ENCODE results near the gene UBN1. TPM values are rescaled to one million over a fixed set of nuclear protein-coding genes. Genes with fewer than 3 reads are reported as not detected.

The UBN1 gene
- total and polyA plus RNA-seq, 3 donors from 2014 or later, result 88.1 to 115 (median 98.2) TPM

DNA sequence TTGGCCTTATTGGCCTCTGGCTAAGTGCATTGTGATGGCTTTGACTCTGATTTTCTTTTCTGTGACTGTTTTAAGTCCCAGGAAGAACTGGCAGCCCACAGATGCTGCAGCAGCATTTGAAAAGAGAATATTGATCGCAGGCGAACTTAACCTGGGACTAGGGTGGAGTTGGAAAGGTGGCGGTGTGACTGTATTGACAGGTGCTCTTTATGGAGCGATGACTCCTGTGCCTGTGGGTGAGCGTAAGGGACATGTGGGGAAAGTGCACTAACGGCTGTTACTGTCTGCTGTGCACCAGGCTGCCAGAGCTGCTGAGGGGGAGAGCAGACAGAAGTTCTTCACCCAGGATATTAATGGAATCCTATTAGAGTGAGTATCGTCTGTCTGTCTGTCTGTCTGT, 21.3 kb downstream of the UBN1 start:
- no peaks in the 10 kb centered on the region for H3K27me3 ChIP-seq
- H3K27ac ChIP-seq, result no peak overlapping the region
- H3K36me3 ChIP-seq (ENCODE audit: low read depth, missing control alignments), result no peaks in the 10 kb centered on the region
- H3K4me1 ChIP-seq, result no peaks in the 10 kb centered on the region
- no peaks in the 10 kb centered on the region for H3K9me3 ChIP-seq
- intact Hi-C loops (cut with DNase I; ENCODE audit: low total_unique reads), result no loop called here
- no peak for DNase-seq
- TF ChIP-seq, protein P1, sequence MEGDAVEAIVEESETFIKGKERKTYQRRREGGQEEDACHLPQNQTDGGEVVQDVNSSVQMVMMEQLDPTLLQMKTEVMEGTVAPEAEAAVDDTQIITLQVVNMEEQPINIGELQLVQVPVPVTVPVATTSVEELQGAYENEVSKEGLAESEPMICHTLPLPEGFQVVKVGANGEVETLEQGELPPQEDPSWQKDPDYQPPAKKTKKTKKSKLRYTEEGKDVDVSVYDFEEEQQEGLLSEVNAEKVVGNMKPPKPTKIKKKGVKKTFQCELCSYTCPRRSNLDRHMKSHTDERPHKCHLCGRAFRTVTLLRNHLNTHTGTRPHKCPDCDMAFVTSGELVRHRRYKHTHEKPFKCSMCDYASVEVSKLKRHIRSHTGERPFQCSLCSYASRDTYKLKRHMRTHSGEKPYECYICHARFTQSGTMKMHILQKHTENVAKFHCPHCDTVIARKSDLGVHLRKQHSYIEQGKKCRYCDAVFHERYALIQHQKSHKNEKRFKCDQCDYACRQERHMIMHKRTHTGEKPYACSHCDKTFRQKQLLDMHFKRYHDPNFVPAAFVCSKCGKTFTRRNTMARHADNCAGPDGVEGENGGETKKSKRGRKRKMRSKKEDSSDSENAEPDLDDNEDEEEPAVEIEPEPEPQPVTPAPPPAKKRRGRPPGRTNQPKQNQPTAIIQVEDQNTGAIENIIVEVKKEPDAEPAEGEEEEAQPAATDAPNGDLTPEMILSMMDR (IDR thresholded peaks at IDR 0.05), result no peak
- TF ChIP-seq POLR2A (IDR thresholded peaks at IDR 0.05), result no peak
- H3K4me3 ChIP-seq, result no peak overlapping the region
- WGBS, 2 donors, result 86 to 95% methylated on average over 7 of the region's 7 CpGs

- H3K9me3 ChIP-seq, result no peaks in the 10 kb centered on the region
- H3K27ac ChIP-seq, result no peak overlapping the region
- H3K4me1 ChIP-seq, result no peaks in the 10 kb centered on the region
- no peak overlapping the region for H3K4me3 ChIP-seq
- intact Hi-C loops (cut with DNase I; ENCODE audit: low total_unique reads), result no loop called here
- DNase-seq, result no peak
- H3K36me3 ChIP-seq (ENCODE audit: low read depth, missing control alignments), result no peaks in the 10 kb centered on the region
- H3K27me3 ChIP-seq, result no peaks in the 10 kb centered on the region
- 82 to 85% methylated on average over 13 of the region's 13 CpGs for WGBS, 2 donors
- TF ChIP-seq, protein P1 (IDR thresholded peaks at IDR 0.05), result no peak
- no peak for TF ChIP-seq POLR2A (IDR thresholded peaks at IDR 0.05)
Measured at GRCh38 chr16:4869147-4869805, 22.0 kb downstream of the UBN1 start.

GRCh38 chr16:4870138-4870671, 22.9 kb downstream of the UBN1 start:
- H3K4me3 ChIP-seq, result no peak overlapping the region
- no peaks in the 10 kb centered on the region for H3K4me1 ChIP-seq
- intact Hi-C loops (cut with DNase I; ENCODE audit: low total_unique reads), result no loop called here
- no peaks in the 10 kb centered on the region for H3K9me3 ChIP-seq
- WGBS, 2 donors, result 93 to 96% methylated on average over 20 to 21 of the region's 21 CpGs
- no peak for DNase-seq
- TF ChIP-seq, protein P1 (IDR thresholded peaks at IDR 0.05), result no peak
- no peak for TF ChIP-seq POLR2A (IDR thresholded peaks at IDR 0.05)
- no peaks in the 10 kb centered on the region for H3K27me3 ChIP-seq
- no peak overlapping the region for H3K27ac ChIP-seq
- no peaks in the 10 kb centered on the region for H3K36me3 ChIP-seq (ENCODE audit: low read depth, missing control alignments)

- Histone ChIP-seq H3K27me3 (no peaks in the 10 kb centered on the region), H3K9me3 (no peaks in the 10 kb centered on the region), H3K4me1 (no peaks in the 10 kb centered on the region), H3K36me3 (ENCODE audit: low read depth, missing control alignments) (no peaks in the 10 kb centered on the region), H3K4me3 (no peak overlapping the region), H3K27ac (no peak overlapping the region)
- no peak for DNase-seq
- intact Hi-C loops (cut with DNase I; ENCODE audit: low total_unique reads), result no loop called here
- 78 to 83% methylated on average over 4 of the region's 4 CpGs for WGBS, 2 donors
- TF ChIP-seq, protein P1 (IDR thresholded peaks at IDR 0.05), result no peak
- no peak for TF ChIP-seq POLR2A (IDR thresholded peaks at IDR 0.05)
Measured at GRCh38 chr16:4871071-4871470, 23.8 kb downstream of the UBN1 start.

- no peaks in the 10 kb centered on the region for H3K4me1 ChIP-seq
- H3K9me3 ChIP-seq, result no peaks in the 10 kb centered on the region
- WGBS, 2 donors, result 80 to 84% methylated on average over 3 of the region's 3 CpGs
- DNase-seq, result no peak
- no peaks in the 10 kb centered on the region for H3K27me3 ChIP-seq
- no peaks in the 10 kb centered on the region for H3K36me3 ChIP-seq (ENCODE audit: low read depth, missing control alignments)
- intact Hi-C loops (cut with DNase I; ENCODE audit: low total_unique reads), result no loop called here
- no peak for TF ChIP-seq POLR2A (IDR thresholded peaks at IDR 0.05)
- TF ChIP-seq, protein P1 (IDR thresholded peaks at IDR 0.05), result no peak
- no peak overlapping the region for H3K4me3 ChIP-seq
- no peak overlapping the region for H3K27ac ChIP-seq
Measured at GRCh38 chr16:4873091-4873490, 25.8 kb downstream of the UBN1 start.

Measured in testis (tissue), 3 donors.